ENCODE results near the gene SC5D.

DNA sequence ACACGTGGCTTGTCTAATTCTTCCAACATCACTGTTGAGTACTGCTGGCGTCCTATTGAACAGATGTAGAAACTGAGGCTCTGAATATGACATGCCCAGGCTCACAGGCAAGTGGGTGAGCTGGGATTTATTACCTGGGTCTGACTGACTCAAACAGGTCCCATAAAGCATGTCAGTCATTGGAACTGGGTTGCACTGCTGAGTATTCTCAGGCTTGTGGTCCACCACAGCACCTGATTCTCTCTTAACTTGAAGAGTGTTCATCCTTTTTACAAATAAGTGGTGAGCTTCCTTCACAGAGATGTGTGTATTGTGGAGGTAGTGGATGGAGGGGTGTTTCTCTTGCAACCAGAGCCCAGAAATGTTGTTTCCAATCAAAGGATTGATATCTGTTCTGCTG lies 44.5 kb downstream of the SC5D start:
- TF ChIP-seq, protein P1, sequence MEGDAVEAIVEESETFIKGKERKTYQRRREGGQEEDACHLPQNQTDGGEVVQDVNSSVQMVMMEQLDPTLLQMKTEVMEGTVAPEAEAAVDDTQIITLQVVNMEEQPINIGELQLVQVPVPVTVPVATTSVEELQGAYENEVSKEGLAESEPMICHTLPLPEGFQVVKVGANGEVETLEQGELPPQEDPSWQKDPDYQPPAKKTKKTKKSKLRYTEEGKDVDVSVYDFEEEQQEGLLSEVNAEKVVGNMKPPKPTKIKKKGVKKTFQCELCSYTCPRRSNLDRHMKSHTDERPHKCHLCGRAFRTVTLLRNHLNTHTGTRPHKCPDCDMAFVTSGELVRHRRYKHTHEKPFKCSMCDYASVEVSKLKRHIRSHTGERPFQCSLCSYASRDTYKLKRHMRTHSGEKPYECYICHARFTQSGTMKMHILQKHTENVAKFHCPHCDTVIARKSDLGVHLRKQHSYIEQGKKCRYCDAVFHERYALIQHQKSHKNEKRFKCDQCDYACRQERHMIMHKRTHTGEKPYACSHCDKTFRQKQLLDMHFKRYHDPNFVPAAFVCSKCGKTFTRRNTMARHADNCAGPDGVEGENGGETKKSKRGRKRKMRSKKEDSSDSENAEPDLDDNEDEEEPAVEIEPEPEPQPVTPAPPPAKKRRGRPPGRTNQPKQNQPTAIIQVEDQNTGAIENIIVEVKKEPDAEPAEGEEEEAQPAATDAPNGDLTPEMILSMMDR (IDR thresholded peaks at IDR 0.05; ENCODE audit: poor library complexity, severe bottlenecking): no peak
- no peak for TF ChIP-seq TAF1 (IDR thresholded peaks at IDR 0.05; ENCODE audit: low read depth)
- TF ChIP-seq EZH2 (IDR thresholded peaks at IDR 0.05; ENCODE audit: borderline replicate concordance, insufficient read depth, low read length, poor library complexity, severe bottlenecking): no peak
- no peak for TF ChIP-seq EP300 (conservative IDR thresholded peaks at IDR 0.05; ENCODE audit: poor library complexity, severe bottlenecking)
